GM12878 (cell line): ENCODE measurements around the gene SEC31A. TPM values are rescaled to one million over a fixed set of nuclear protein-coding genes. Genes with fewer than 3 reads are reported as not detected.
A peak's percentile ranks its signal among the peaks of the same experiment; 100 is the strongest.

Source experiments
- ATAC-seq: fragments of 200-7000 bp; cut with Tn5 transposase; 3 replicates; pipeline ENCODE4 v1.9.1; 2020; ENCODE audit warnings: mild to moderate bottlenecking, moderate library complexity
- BruUV-seq: library from RNA; stranded (reverse); fragments of 400-500 nt; replicated peaks from 2 replicates; lab custom pipeline; 2021; lab: Mats Ljungman, UMichigan
- CTCF ChIA-PET: fragments of 300-600 bp; sonication (Branson Sonifier 250); formaldehyde crosslinking; extraction: SDS; loops from one replicate; lab custom pipeline; 2021; ENCODE audit warnings: inconsistent platforms; lab: Yijun Ruan, JAX
- POLR2A ChIA-PET: fragments of 350-600 bp; formaldehyde crosslinking; extraction: SDS; loops from one replicate; lab custom pipeline; 2021; ENCODE audit warnings: inconsistent platforms; lab: Charles Lee
- RAD21 ChIA-PET: fragments of 300-600 bp; sonication (Branson Sonifier 250); formaldehyde crosslinking; loops from one replicate; lab custom pipeline; 2023; ENCODE audit warnings: antibody characterized with exemption; ENCODE audit not compliant: unreplicated experiment; lab: Charles Lee
- SMC1A ChIA-PET: fragments of 300-600 bp; sonication (Branson Sonifier 250); formaldehyde crosslinking; loops from one replicate; lab custom pipeline; 2023; ENCODE audit not compliant: unreplicated experiment, uncharacterized antibody; lab: Charles Lee
- DNase-seq: peaks from one replicate; pipeline ENCODE4 v3.0.0-alpha.2; 2011; ENCODE audit warnings: low read depth, low spot score
- FAIRE-seq: peaks from 3 replicates; lab custom pipeline; 2011; peaks lifted over from hg19 to GRCh38; lab: Jason Lieb, UNC
- H2AFZ ChIP-seq: 2 replicates; pipeline ENCODE4 v1.6.0; 2011; ENCODE audit warnings: low read depth, low read length, control low read depth; ENCODE audit not compliant: control insufficient read depth
- H3K27ac ChIP-seq: 2 replicates; pipeline ENCODE4 v1.5.1; 2011; ENCODE audit warnings: control low read depth; ENCODE audit not compliant: control insufficient read depth, insufficient read depth
- H3K27me3 ChIP-seq, 2 experiments: replicated peaks in 1 of 2; 2 replicates each; pipeline versions ENCODE4 v1.6.0 to v1.6.1; 2011; ENCODE audit warnings: low read length in 1 of 2; ENCODE audit not compliant: control insufficient read depth in 2 of 2, insufficient read depth in 2 of 2
- H3K36me3 ChIP-seq, 2 experiments: 2 replicates each; pipeline ENCODE4 v1.5.1; 2011; ENCODE audit warnings: low read length in 1 of 2; ENCODE audit not compliant: control insufficient read depth in 2 of 2, insufficient read depth in 2 of 2
- H3K4me1 ChIP-seq: 2 replicates; pipeline ENCODE4 v1.6.1; 2011; ENCODE audit warnings: mild to moderate bottlenecking, low read length, moderate library complexity, mixed read lengths; ENCODE audit not compliant: control insufficient read depth, insufficient read depth
- H3K4me2 ChIP-seq: 2 replicates; pipeline ENCODE4 v1.6.0; 2011; ENCODE audit warnings: control low read depth; ENCODE audit not compliant: control insufficient read depth, insufficient read depth
- H3K4me3 ChIP-seq: fragments of 200-600 bp; sonication (generic); 2 replicates; pipeline ENCODE4 v1.5.1; 2016
- H3K79me2 ChIP-seq: 2 replicates; pipeline ENCODE4 v1.6.0; 2011; ENCODE audit warnings: low read length; ENCODE audit not compliant: control insufficient read depth, insufficient read depth
- H3K9ac ChIP-seq: 2 replicates; pipeline ENCODE4 v1.8.0; 2011; ENCODE audit warnings: low read length, control low read depth, mixed read lengths; ENCODE audit not compliant: control insufficient read depth, insufficient read depth
- H3K9me3 ChIP-seq: replicated peaks from 3 replicates; pipeline ENCODE4 v1.5.1; 2011; ENCODE audit warnings: mild to moderate bottlenecking, low read length; ENCODE audit not compliant: control insufficient read depth, insufficient read depth
- H4K20me1 ChIP-seq: 2 replicates; pipeline ENCODE4 v1.6.0; 2011; ENCODE audit not compliant: control insufficient read depth, insufficient read depth
- FOXK2 ChIP-seq: fragments of 450-650 bp; IDR thresholded peaks from 2 replicates; pipeline ENCODE4 v1.6.1; 2017; ENCODE audit warnings: mild to moderate bottlenecking, moderate library complexity
- IKZF1 ChIP-seq: fragments of 450-650 bp; conservative IDR thresholded peaks from 2 replicates; pipeline ENCODE4 v1.6.1; 2017; ENCODE audit warnings: antibody characterized with exemption, mild to moderate bottlenecking
- IKZF2 ChIP-seq, 2 experiments: fragments of 450-650 bp; IDR thresholded peaks; 2 replicates each; pipeline ENCODE4 v1.6.1; 2017; ENCODE audit warnings: mild to moderate bottlenecking in 2 of 2, moderate library complexity in 2 of 2
- JUNB ChIP-seq: IDR thresholded peaks from 2 replicates; pipeline ENCODE4 v1.6.1; 2016; ENCODE audit warnings: antibody characterized with exemption, mild to moderate bottlenecking
- MYC ChIP-seq: IDR thresholded peaks from 2 replicates; pipeline ENCODE4 v1.6.1; 2011; ENCODE audit warnings: mild to moderate bottlenecking, low read length, moderate library complexity, inconsistent platforms; ENCODE audit not compliant: insufficient read depth, insufficient replicate concordance, insufficient read length, severe bottlenecking
- NFIC ChIP-seq: IDR thresholded peaks from 2 replicates; pipeline ENCODE4 v1.6.1; 2012; ENCODE audit warnings: low read depth, mild to moderate bottlenecking, inconsistent platforms, low read length, moderate library complexity
- POLR2A ChIP-seq: IDR thresholded peaks from 2 replicates; pipeline ENCODE4 v1.6.1; 2011; ENCODE audit warnings: low read depth, mild to moderate bottlenecking, low read length
- POLR2AphosphoS5 ChIP-seq: IDR thresholded peaks from 2 replicates; pipeline ENCODE4 v1.6.1; 2011; ENCODE audit warnings: mild to moderate bottlenecking, low read length, inconsistent platforms
- RAD21 ChIP-seq: IDR thresholded peaks from 2 replicates; pipeline ENCODE4 v1.6.1; 2011; ENCODE audit warnings: mild to moderate bottlenecking, low read depth, low read length, moderate library complexity; ENCODE audit not compliant: insufficient read depth
- REST ChIP-seq: IDR thresholded peaks from 2 replicates; pipeline ENCODE4 v1.6.1; 2012; ENCODE audit warnings: mild to moderate bottlenecking, low read depth, low read length
- SMARCA5 ChIP-seq: fragments of 450-650 bp; IDR thresholded peaks from 2 replicates; pipeline ENCODE4 v1.6.1; 2017; ENCODE audit warnings: mild to moderate bottlenecking
- SMC3 ChIP-seq: IDR thresholded peaks from 2 replicates; pipeline ENCODE4 v1.6.1; 2011; ENCODE audit warnings: low read length, improper control_type of control experiment, borderline replicate concordance
- SPI1 ChIP-seq: IDR thresholded peaks from 2 replicates; pipeline ENCODE4 v1.6.1; 2011; ENCODE audit warnings: low read depth, mild to moderate bottlenecking, low read length, moderate library complexity, borderline replicate concordance; ENCODE audit not compliant: insufficient read depth
- WGBS: methylation state at CpG from one replicate; pipeline ENCODE4 v1.1.6; 2016; ENCODE audit warnings: low lambda C conversion rate; ENCODE audit not compliant: insufficient replicate concordance, insufficient coverage; ENCODE audit errors: missing lambda C conversion rate; 5-methylcytosine and 5-hydroxymethylcytosine counted together
- in situ Hi-C: fragments of 300-500 bp; cut with MboI; formaldehyde crosslinking; loops from 9 replicates; pipeline ENCODE4 v1.14.3; 2018; ENCODE audit warnings: mixed read lengths
- intact Hi-C: fragments of 100-400 bp; cut with micrococcal nuclease; formaldehyde crosslinking; loops from one replicate; pipeline ENCODE4 v1.14.2; 2022; ENCODE audit not compliant: unreplicated experiment
- polyA plus RNA-seq, 11 experiments: library from polyadenylated mRNA; depleted of rRNA in 4 of 11; unstranded in 6 of 11; stranded (reverse) in 5 of 11; fragments of >200 nt; fragmentation: Nextera tagmentation in 4 of 11; fragmentation: Illumina TruSeq in 1 of 11; extraction: Ambion mirVana in 4 of 11; extraction: Trizol in 1 of 11; gene quantifications; 1 replicate in 1 of 11; 2 replicates in 10 of 11; pipeline versions ENCODE4 v1.2.1 to v1.2.3, GENCODE V29; 2011 to 2016; ENCODE audit warnings: inconsistent platforms in 2 of 11, missing spikeins in 2 of 11, low read depth in 1 of 11
- total RNA-seq, 4 experiments: library from RNA; depleted of rRNA in 3 of 4; stranded (reverse); fragments of >200 nt in 3 of 4; fragmentation: Illumina TruSeq in 1 of 4; extraction: Trizol in 1 of 4; gene quantifications; 2 replicates each; pipeline versions ENCODE4 v1.2.1 to v1.2.3, GENCODE V29; 2013 to 2021
- TF ChIP-seq, protein P1 (sequence below), 3 experiments: IDR thresholded peaks in 2 of 3; conservative IDR thresholded peaks in 1 of 3; 2 replicates each; pipeline ENCODE4 v1.5.1; 2011; ENCODE audit warnings: low read depth in 3 of 3, low read length in 3 of 3, mild to moderate bottlenecking in 3 of 3, control low read depth in 2 of 3, moderate library complexity in 2 of 3, inconsistent platforms in 1 of 3, mixed read lengths in 1 of 3; ENCODE audit not compliant: control insufficient read depth in 2 of 3, insufficient read depth in 1 of 3; ENCODE audit errors: extremely low read depth in 1 of 3

Gene SEC31A
- total and polyA plus RNA-seq, 10 of the 15 experiments (the other 5 are each of a cell fraction or from before 2014, with no cell fraction given) = 74.6 to 171 (median 129) TPM

GRCh38 chr4:82898322-82899243 is 7.6 kb upstream of the SEC31A start:
- Histone ChIP-seq H3K36me3 (peaks cover 0 to 16% of the 10 kb centered on the region in 2 experiments; a peak in 3 of 4 replicates), H4K20me1 (no peaks in the 10 kb centered on the region), H3K4me1 (no peaks in the 10 kb centered on the region; the same call in 1 of the 2 replicates), H3K4me3 (peak overlapping the region; percentile 86), H3K4me2 (peak overlapping the region; percentile 75), H3K79me2 (peaks cover 59% of the 10 kb centered on the region), H3K27me3 (no peaks in the 10 kb centered on the region), H3K9ac (peak overlapping the region; percentile 63), H3K9me3 (no peaks in the 10 kb centered on the region), H2AFZ (no peak overlapping the region), H3K27ac (peak overlapping the region; percentile 87; the same call in 1 of the 2 replicates)
- BruUV-seq = no TSS peak
- in situ Hi-C loops = no loop called here
- no peak for DNase-seq
- ChIA-PET CTCF (interaction anchor here (0.6 to 4.2 kb wide), 18 partner anchors 8 to 506 kb away, joined by 3 to 44 read pairs (median 4); partner anchors contain the start of genes COPS4, COQ2 and LIN54), RAD21 (interaction anchor here (1.3 to 2.9 kb wide), 6 partner anchors 9 to 382 kb away, joined by 5 to 38 read pairs (median 8); partner anchors contain the start of genes COPS4, LIN54 and SCD5), POLR2A (interaction anchor here (1.0 to 2.6 kb wide), 4 partner anchors 9 to 136 kb away, joined by 3 to 26 read pairs (median 18); partner anchors contain the start of genes COPS4, LIN54 and SEC31A), SMC1A (interaction anchor here (0.9 to 5.0 kb wide), 12 partner anchors 9 to 382 kb away, joined by 3 to 21 read pairs (median 5); partner anchors contain the start of gene LIN54)
- TF ChIP-seq POLR2AphosphoS5 (no peak), IKZF1 (peak; percentile 32; the same call in 1 of the 2 replicates), NFIC (no peak; the same call in 1 of the 2 replicates), SMARCA5 (peak; percentile 60; the same call in 1 of the 2 replicates), IKZF2 (IDR thresholded peaks at IDR 0.05) (peak in 1 of 2 experiments; percentile 33; a peak in 1 of 4 replicates), FOXK2 (no peak), POLR2A (no peak), SPI1 (0 out of 2 replicates have a peak, but pooled peaks have one; percentile 42), RAD21 (0 out of 2 replicates have a peak, but pooled peaks have one; percentile 34), SMC3 (peak; percentile 32; the same call in 1 of the 2 replicates), REST (no peak), MYC (no peak), JUNB (0 out of 2 replicates have a peak, but pooled peaks have one; percentile 12)
- TF ChIP-seq, protein P1, sequence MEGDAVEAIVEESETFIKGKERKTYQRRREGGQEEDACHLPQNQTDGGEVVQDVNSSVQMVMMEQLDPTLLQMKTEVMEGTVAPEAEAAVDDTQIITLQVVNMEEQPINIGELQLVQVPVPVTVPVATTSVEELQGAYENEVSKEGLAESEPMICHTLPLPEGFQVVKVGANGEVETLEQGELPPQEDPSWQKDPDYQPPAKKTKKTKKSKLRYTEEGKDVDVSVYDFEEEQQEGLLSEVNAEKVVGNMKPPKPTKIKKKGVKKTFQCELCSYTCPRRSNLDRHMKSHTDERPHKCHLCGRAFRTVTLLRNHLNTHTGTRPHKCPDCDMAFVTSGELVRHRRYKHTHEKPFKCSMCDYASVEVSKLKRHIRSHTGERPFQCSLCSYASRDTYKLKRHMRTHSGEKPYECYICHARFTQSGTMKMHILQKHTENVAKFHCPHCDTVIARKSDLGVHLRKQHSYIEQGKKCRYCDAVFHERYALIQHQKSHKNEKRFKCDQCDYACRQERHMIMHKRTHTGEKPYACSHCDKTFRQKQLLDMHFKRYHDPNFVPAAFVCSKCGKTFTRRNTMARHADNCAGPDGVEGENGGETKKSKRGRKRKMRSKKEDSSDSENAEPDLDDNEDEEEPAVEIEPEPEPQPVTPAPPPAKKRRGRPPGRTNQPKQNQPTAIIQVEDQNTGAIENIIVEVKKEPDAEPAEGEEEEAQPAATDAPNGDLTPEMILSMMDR (IDR thresholded peaks at IDR 0.05 in 2 of 3, conservative IDR thresholded peaks at IDR 0.05 in 1 of 3; ENCODE audit: control insufficient read depth in 2 of 3, extremely low read depth in 1 of 3, insufficient read depth in 1 of 3, low read depth in 3 of 3, low read length in 3 of 3) = peak; percentile 38 to 53 (median 44)
- intact Hi-C loops = no loop called here
- no peak for FAIRE-seq
- 8% methylated on average over 7 of the region's 7 CpGs for WGBS
- no peak for ATAC-seq
